IMR-90 (cell line): Measurements from ENCODE around the gene POLR2F. TPM values are rescaled to one million over a fixed set of nuclear protein-coding genes. Genes with fewer than 3 reads are reported as not detected.

ENCODE experiments used
- ATAC-seq: fragments of 200-7000 bp; cut with Tn5 transposase; 2 replicates; pipeline ENCODE4 v1.9.1; 2020; ENCODE audit warnings: low read depth, mild to moderate bottlenecking, moderate library complexity
- BruUV-seq: library from RNA; stranded (reverse); fragments of 400-500 nt; replicated peaks from 2 replicates; lab custom pipeline; 2021; lab: Mats Ljungman, UMichigan
- CTCF ChIA-PET: fragments of 300-600 bp; formaldehyde crosslinking; extraction: SDS; loops from one replicate; lab custom pipeline; 2021; ENCODE audit warnings: antibody characterized with exemption; lab: Yijun Ruan, JAX
- POLR2A ChIA-PET: fragments of 300-600 bp; sonication (Branson Sonifier 250); formaldehyde crosslinking; loops from one replicate; lab custom pipeline; 2022; ENCODE audit warnings: antibody characterized with exemption; ENCODE audit not compliant: unreplicated experiment; lab: Charles Lee
- DNase-seq: peaks from one replicate; pipeline ENCODE4 v3.0.0; 2013
- H2AFZ ChIP-seq: replicated peaks from 2 replicates; pipeline ENCODE3; 2013; ENCODE audit warnings: low read length, mild to moderate bottlenecking; ENCODE audit not compliant: poor library complexity
- H2AK5ac ChIP-seq: 2 replicates; pipeline ENCODE4 v1.6.1; 2013; ENCODE audit warnings: low read depth, low read length, inconsistent platforms
- H2AK9ac ChIP-seq: replicated peaks from 2 replicates; pipeline ENCODE3; 2013; ENCODE audit warnings: mild to moderate bottlenecking, low read depth, low read length, moderate library complexity; ENCODE audit not compliant: poor library complexity
- H2BK120ac ChIP-seq: 2 replicates; pipeline ENCODE4 v1.6.1; 2013; ENCODE audit warnings: low read depth, low read length, inconsistent platforms
- H2BK15ac ChIP-seq: 3 replicates; pipeline ENCODE4 v1.6.1; 2013; ENCODE audit warnings: low read depth, low read length, inconsistent platforms
- H2BK20ac ChIP-seq: 2 replicates; pipeline ENCODE4 v1.6.1; 2013; ENCODE audit warnings: low read depth, mild to moderate bottlenecking, inconsistent platforms, low read length, moderate library complexity
- H2BK5ac ChIP-seq: 2 replicates; pipeline ENCODE4 v1.6.1; 2013; ENCODE audit warnings: mild to moderate bottlenecking, low read depth, low read length, inconsistent platforms; ENCODE audit not compliant: poor library complexity, severe bottlenecking
- H3K14ac ChIP-seq: replicated peaks from 2 replicates; pipeline ENCODE4 v1.6.1; 2013; ENCODE audit warnings: low read depth, low read length, inconsistent platforms
- H3K18ac ChIP-seq: 2 replicates; pipeline ENCODE4 v1.6.1; 2013; ENCODE audit warnings: low read depth, low read length, control low read depth
- H3K23ac ChIP-seq: 2 replicates; pipeline ENCODE4 v1.6.1; 2013; ENCODE audit warnings: low read depth, low read length, inconsistent platforms
- H3K27ac ChIP-seq: 2 replicates; pipeline ENCODE4 v1.5.1; 2013; ENCODE audit warnings: mild to moderate bottlenecking, control low read depth, low read length; ENCODE audit not compliant: insufficient read depth
- H3K27me3 ChIP-seq: 2 replicates; pipeline ENCODE4 v1.6.1; 2013; ENCODE audit warnings: low read length; ENCODE audit not compliant: control insufficient read depth, insufficient read depth
- H3K36me3 ChIP-seq: 2 replicates; pipeline ENCODE4 v1.6.1; 2013; ENCODE audit warnings: low read length, mixed read lengths; ENCODE audit not compliant: control insufficient read depth, insufficient read depth
- H3K4ac ChIP-seq: 2 replicates; pipeline ENCODE4 v1.6.1; 2013; ENCODE audit warnings: low read depth, low read length, inconsistent platforms
- H3K4me1 ChIP-seq: 2 replicates; pipeline ENCODE4 v1.6.1; 2013; ENCODE audit warnings: low read length, mixed read lengths; ENCODE audit not compliant: control insufficient read depth, insufficient read depth
- H3K4me2 ChIP-seq: 2 replicates; pipeline ENCODE4 v1.6.1; 2013; ENCODE audit warnings: low read depth, mild to moderate bottlenecking, control low read depth, low read length, moderate library complexity
- H3K4me3 ChIP-seq: 2 replicates; pipeline ENCODE4 v1.5.1; 2013; ENCODE audit warnings: low read depth, mild to moderate bottlenecking, control low read depth, low read length, moderate library complexity; ENCODE audit not compliant: insufficient read depth
- H3K56ac ChIP-seq: 2 replicates; pipeline ENCODE4 v1.6.1; 2013; ENCODE audit warnings: low read length, inconsistent platforms; ENCODE audit not compliant: insufficient read depth; ENCODE audit errors: extremely low read depth
- H3K79me1 ChIP-seq, 2 experiments: 2 replicates each; pipeline ENCODE4 v1.6.1; 2013; ENCODE audit warnings: low read length in 2 of 2, inconsistent platforms in 1 of 2, low read depth in 1 of 2
- H3K9ac ChIP-seq: 2 replicates; pipeline ENCODE4 v1.6.1; 2013; ENCODE audit warnings: low read depth, low read length, control low read depth
- H3K9me1 ChIP-seq: 2 replicates; pipeline ENCODE4 v1.6.1; 2013; ENCODE audit warnings: low read length, inconsistent platforms; ENCODE audit not compliant: insufficient read depth
- H3K9me3 ChIP-seq: 2 replicates; pipeline ENCODE4 v1.6.1; 2013; ENCODE audit warnings: low read length; ENCODE audit not compliant: control insufficient read depth, insufficient read depth
- H4K20me1 ChIP-seq: 2 replicates; pipeline ENCODE4 v1.6.1; 2013; ENCODE audit warnings: low read length, inconsistent platforms; ENCODE audit not compliant: insufficient read depth
- H4K5ac ChIP-seq: 2 replicates; pipeline ENCODE4 v1.6.1; 2013; ENCODE audit warnings: mild to moderate bottlenecking, low read depth, low read length, control low read depth
- H4K8ac ChIP-seq, 2 experiments: 2 replicates each; pipeline ENCODE4 v1.6.1; 2013; ENCODE audit warnings: low read depth in 2 of 2, low read length in 2 of 2, control low read depth in 1 of 2, inconsistent platforms in 1 of 2
- H4K91ac ChIP-seq: 2 replicates; pipeline ENCODE4 v1.6.1; 2013; ENCODE audit warnings: low read depth, low read length, inconsistent platforms; ENCODE audit not compliant: insufficient read depth
- BHLHE40 ChIP-seq: fragments of 150-350 bp; IDR thresholded peaks from 2 replicates; pipeline ENCODE4 v1.6.1; 2016; ENCODE audit warnings: mild to moderate bottlenecking, low read depth, low read length
- CEBPB ChIP-seq: IDR thresholded peaks from 2 replicates; pipeline ENCODE4 v1.6.1; 2012; ENCODE audit warnings: low read depth, low read length, improper control_type of control experiment
- CHD1 ChIP-seq: IDR thresholded peaks from 2 replicates; pipeline ENCODE4 v1.6.1; 2012; ENCODE audit warnings: low read depth, low read length, improper control_type of control experiment
- ELK1 ChIP-seq: fragments of 150-350 bp; IDR thresholded peaks from 2 replicates; pipeline ENCODE4 v1.6.1; 2016; ENCODE audit warnings: low read depth, mild to moderate bottlenecking, low read length, moderate library complexity, borderline replicate concordance
- FOS ChIP-seq: fragments of 150-350 bp; IDR thresholded peaks from 2 replicates; pipeline ENCODE4 v1.6.1; 2016; ENCODE audit warnings: low read depth, low read length
- MAFK ChIP-seq: IDR thresholded peaks from 2 replicates; pipeline ENCODE4 v1.6.1; 2012; ENCODE audit warnings: low read depth, low read length, improper control_type of control experiment
- MAZ ChIP-seq: IDR thresholded peaks from 2 replicates; pipeline ENCODE4 v1.6.1; 2012; ENCODE audit warnings: low read depth, mild to moderate bottlenecking, low read length, improper control_type of control experiment, moderate library complexity, borderline replicate concordance
- MXI1 ChIP-seq: IDR thresholded peaks from 2 replicates; pipeline ENCODE4 v1.6.1; 2012; ENCODE audit warnings: low read depth, mild to moderate bottlenecking, low read length, moderate library complexity, borderline replicate concordance
- NFE2L2 ChIP-seq: fragments of 150-350 bp; IDR thresholded peaks from 2 replicates; pipeline ENCODE4 v1.6.1; 2016; ENCODE audit warnings: low read depth, mild to moderate bottlenecking, low read length
- POLR2A ChIP-seq: IDR thresholded peaks from 2 replicates; pipeline ENCODE4 v1.6.1; 2012; ENCODE audit warnings: mild to moderate bottlenecking, low read depth, low read length
- RAD21 ChIP-seq: IDR thresholded peaks from 2 replicates; pipeline ENCODE4 v1.6.1; 2012; ENCODE audit warnings: low read length, improper control_type of control experiment
- RCOR1 ChIP-seq: IDR thresholded peaks from 2 replicates; pipeline ENCODE4 v1.6.1; 2012; ENCODE audit warnings: mild to moderate bottlenecking, low read length, improper control_type of control experiment; ENCODE audit not compliant: insufficient replicate concordance
- RFX5 ChIP-seq: IDR thresholded peaks from 2 replicates; pipeline ENCODE4 v1.8.0; 2012; ENCODE audit warnings: low read depth, mild to moderate bottlenecking, low read length, moderate library complexity
- SMC3 ChIP-seq: fragments of 150-350 bp; IDR thresholded peaks from 2 replicates; pipeline ENCODE4 v1.6.1; 2016; ENCODE audit warnings: low read depth, mild to moderate bottlenecking, antibody characterized with exemption, low read length, moderate library complexity
- WGBS, 2 experiments: methylation state at CpG; one replicate each; pipeline versions ENCODE4 v1.1.5 to v1.1.7; 2013; ENCODE audit warnings: missing lambda C conversion rate in 2 of 2; ENCODE audit not compliant: insufficient read length in 1 of 2; ENCODE audit errors: extremely low coverage in 2 of 2; 5-methylcytosine and 5-hydroxymethylcytosine counted together
- dilution Hi-C: fragments of 300-500 bp; cut with HindIII; formaldehyde crosslinking; loops from one replicate; pipeline ENCODE4 v1.14.3; 2018; ENCODE audit warnings: low sequenced_read_pairs; ENCODE audit not compliant: unreplicated experiment
- in situ Hi-C: fragments of 300-500 bp; cut with MboI; formaldehyde crosslinking; loops from 3 replicates; pipeline ENCODE4 v1.14.3; 2019; ENCODE audit warnings: low sequenced_read_pairs, inconsistent platforms, mixed read lengths
- intact Hi-C: fragments of 100-400 bp; cut with micrococcal nuclease; formaldehyde crosslinking; loops from 2 replicates; pipeline ENCODE4 v1.10.0; 2022
- polyA plus RNA-seq, 3 experiments: library from polyadenylated mRNA; depleted of rRNA; stranded (reverse); fragments of >200 nt; gene quantifications; 2 replicates each; pipeline ENCODE4 v1.2.3, GENCODE V29; 2012; ENCODE audit warnings: low replicate concordance in 1 of 3
- total RNA-seq: library from RNA; depleted of rRNA; stranded (reverse); fragments of >200 nt; gene quantifications from 2 replicates; pipeline ENCODE4 v1.2.3, GENCODE V29; 2012
- TF ChIP-seq, protein P1 (sequence below): fragments of 150-350 bp; IDR thresholded peaks from 2 replicates; pipeline ENCODE4 v1.6.1; 2017; ENCODE audit warnings: mild to moderate bottlenecking, antibody characterized with exemption, low read length, low read depth
- TF ChIP-seq, protein P2 (sequence below): conservative IDR thresholded peaks from 2 replicates; pipeline ENCODE4 v1.5.1; 2012; ENCODE audit warnings: mild to moderate bottlenecking, low read depth, low read length, improper control_type of control experiment

POLR2F gene
- total and polyA plus RNA-seq, 2 of the 4 experiments (the other 2 are of a cell fraction): 26.0 to 147 TPM

DNA sequence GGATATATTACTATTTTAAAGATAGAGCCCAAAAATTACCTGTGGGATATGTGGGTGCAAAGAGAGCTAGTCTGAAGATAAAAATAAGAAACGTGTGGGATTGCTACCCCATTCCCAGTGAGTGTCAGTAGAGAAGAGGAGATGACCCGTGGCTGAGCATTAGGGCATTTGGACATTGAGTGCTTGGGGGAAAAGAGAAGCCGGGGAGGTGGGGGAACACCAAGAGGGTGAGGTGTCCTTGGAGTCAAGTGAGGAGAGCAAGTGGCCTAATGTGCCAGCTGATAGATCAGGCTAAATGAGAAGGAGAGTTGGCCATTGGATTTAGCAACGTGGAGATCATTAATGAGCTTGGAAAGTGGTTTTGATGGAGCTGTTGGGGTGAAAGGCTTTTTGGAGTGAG is 1.2 kb downstream of the POLR2F start:
- dilution Hi-C loops: no loop called here

More for the DNA sequence above, 1.2 kb downstream of the POLR2F start:
- Histone ChIP-seq H4K20me1 (no peaks in the 10 kb centered on the region; the same call in 1 of the 2 replicates), H2BK120ac (no peak overlapping the region), H3K9me3 (no peaks in the 10 kb centered on the region), H3K23ac (0 out of 2 replicates have a peak overlapping the region, but pooled peaks have one; percentile 31), H3K4me1 (peaks cover 5% of the 10 kb centered on the region), H3K18ac (no peak overlapping the region), H2BK15ac (no peak overlapping the region), H3K27me3 (no peaks in the 10 kb centered on the region), H4K5ac (no peak overlapping the region), H2AK5ac (no peak overlapping the region), H3K9me1 (peaks cover 3% of the 10 kb centered on the region), H2BK5ac (no peak overlapping the region), H3K4me3 (no peak overlapping the region), H4K8ac (no peak overlapping the region), H3K27ac (no peak overlapping the region), H3K9ac (no peak overlapping the region), H4K91ac (no peak overlapping the region), H2AFZ (no peak overlapping the region), H3K36me3 (peaks cover 24% of the 10 kb centered on the region), H2AK9ac (no peak overlapping the region), H2BK20ac (no peak overlapping the region), H3K14ac (no peak overlapping the region), H3K56ac (no peak overlapping the region), H3K4ac (no peak overlapping the region), H3K4me2 (peak overlapping the region; percentile 92), H3K79me1 (peaks cover 22 to 37% of the 10 kb centered on the region in 2 experiments)
- DNase-seq (no peak), ATAC-seq (no peak)
- TF ChIP-seq, protein P1, sequence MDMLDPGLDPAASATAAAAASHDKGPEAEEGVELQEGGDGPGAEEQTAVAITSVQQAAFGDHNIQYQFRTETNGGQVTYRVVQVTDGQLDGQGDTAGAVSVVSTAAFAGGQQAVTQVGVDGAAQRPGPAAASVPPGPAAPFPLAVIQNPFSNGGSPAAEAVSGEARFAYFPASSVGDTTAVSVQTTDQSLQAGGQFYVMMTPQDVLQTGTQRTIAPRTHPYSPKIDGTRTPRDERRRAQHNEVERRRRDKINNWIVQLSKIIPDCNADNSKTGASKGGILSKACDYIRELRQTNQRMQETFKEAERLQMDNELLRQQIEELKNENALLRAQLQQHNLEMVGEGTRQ: no peak
- TF ChIP-seq MXI1 (no peak), CHD1 (no peak), BHLHE40 (no peak), RCOR1 (no peak), MAFK (no peak), SMC3 (no peak), NFE2L2 (no peak), CEBPB (no peak), RFX5 (no peak), MAZ (no peak), POLR2A (no peak), RAD21 (no peak), FOS (no peak), ELK1 (no peak)
- TF ChIP-seq, protein P2, sequence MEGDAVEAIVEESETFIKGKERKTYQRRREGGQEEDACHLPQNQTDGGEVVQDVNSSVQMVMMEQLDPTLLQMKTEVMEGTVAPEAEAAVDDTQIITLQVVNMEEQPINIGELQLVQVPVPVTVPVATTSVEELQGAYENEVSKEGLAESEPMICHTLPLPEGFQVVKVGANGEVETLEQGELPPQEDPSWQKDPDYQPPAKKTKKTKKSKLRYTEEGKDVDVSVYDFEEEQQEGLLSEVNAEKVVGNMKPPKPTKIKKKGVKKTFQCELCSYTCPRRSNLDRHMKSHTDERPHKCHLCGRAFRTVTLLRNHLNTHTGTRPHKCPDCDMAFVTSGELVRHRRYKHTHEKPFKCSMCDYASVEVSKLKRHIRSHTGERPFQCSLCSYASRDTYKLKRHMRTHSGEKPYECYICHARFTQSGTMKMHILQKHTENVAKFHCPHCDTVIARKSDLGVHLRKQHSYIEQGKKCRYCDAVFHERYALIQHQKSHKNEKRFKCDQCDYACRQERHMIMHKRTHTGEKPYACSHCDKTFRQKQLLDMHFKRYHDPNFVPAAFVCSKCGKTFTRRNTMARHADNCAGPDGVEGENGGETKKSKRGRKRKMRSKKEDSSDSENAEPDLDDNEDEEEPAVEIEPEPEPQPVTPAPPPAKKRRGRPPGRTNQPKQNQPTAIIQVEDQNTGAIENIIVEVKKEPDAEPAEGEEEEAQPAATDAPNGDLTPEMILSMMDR: no peak
- ChIA-PET POLR2A (interaction anchor here (0.6 kb wide), 1 partner anchor 48 kb away, joined by 14 read pairs; no protein-coding TSS in a partner anchor), CTCF (no interaction called here)
- no TSS peak for BruUV-seq
- in situ Hi-C loops (no loop called here), intact Hi-C loops (no loop called here)
- WGBS, 2 experiments: 74% methylated on average over 2 of the region's 4 CpGs; no CpG with 5 or more reads in 1 of the 2 experiments
